SH-SY5Y (cell line): ENCODE results near the gene SETD4.

Experiments
- GATA2 ChIP-seq: IDR thresholded peaks from 2 replicates; pipeline ENCODE4 v1.6.1; 2011; ENCODE audit warnings: mild to moderate bottlenecking, low read depth, low read length
- GATA3 ChIP-seq: IDR thresholded peaks from 2 replicates; pipeline ENCODE4 v1.6.1; 2011; ENCODE audit warnings: low read depth, mild to moderate bottlenecking, low read length, moderate library complexity

GRCh38 chr21:36096398-36097290 is 36.3 kb upstream of the SETD4 start:
- TF ChIP-seq GATA3 (no peak), GATA2 (no peak)
